GM18861 (cell line): ENCODE measurements around the gene ZNF584.

Source experiments
- ATAC-seq: cut with Tn5 transposase; IDR thresholded peaks from one replicate; pipeline ENCODE4 v1.9.1; 2021; ENCODE audit not compliant: unreplicated experiment

ZNF584 gene

GRCh38 chr19:58460039-58460438 lies 51.6 kb downstream of the ZNF584 start:
- ATAC-seq, result no peak

DNA sequence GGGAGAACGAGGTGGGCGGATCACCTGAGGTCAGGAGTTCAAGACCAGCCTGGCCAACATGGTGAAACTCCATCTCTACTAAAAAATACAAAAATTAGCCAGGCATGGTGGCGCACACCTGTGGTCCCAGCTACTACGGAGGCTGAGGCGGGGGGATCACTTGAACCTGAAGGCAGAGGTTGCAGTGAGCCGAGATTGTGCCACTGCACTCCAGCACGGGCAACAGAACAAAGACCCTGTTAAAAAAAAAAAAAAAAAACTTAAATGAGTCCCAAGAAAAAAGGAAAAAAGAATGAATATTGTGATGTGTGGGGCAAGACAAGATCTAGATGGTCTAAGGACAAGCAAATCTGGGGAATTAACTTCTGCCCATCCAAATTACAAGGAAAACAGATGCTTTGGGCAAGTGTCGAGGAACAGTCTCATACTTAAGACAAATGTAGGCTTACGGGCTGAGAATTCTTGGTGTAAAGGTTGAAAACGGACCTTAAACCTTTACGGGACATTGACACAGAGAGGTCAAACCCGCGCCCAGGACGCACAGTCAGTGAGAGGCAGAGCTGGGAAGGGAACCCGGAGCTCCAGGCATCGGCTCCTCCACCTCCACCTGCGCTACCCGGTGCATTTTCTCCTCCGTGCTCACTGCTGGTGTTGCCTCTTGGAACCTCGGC lies 57.8 kb downstream of the ZNF584 start:
- no peak for ATAC-seq

DNA sequence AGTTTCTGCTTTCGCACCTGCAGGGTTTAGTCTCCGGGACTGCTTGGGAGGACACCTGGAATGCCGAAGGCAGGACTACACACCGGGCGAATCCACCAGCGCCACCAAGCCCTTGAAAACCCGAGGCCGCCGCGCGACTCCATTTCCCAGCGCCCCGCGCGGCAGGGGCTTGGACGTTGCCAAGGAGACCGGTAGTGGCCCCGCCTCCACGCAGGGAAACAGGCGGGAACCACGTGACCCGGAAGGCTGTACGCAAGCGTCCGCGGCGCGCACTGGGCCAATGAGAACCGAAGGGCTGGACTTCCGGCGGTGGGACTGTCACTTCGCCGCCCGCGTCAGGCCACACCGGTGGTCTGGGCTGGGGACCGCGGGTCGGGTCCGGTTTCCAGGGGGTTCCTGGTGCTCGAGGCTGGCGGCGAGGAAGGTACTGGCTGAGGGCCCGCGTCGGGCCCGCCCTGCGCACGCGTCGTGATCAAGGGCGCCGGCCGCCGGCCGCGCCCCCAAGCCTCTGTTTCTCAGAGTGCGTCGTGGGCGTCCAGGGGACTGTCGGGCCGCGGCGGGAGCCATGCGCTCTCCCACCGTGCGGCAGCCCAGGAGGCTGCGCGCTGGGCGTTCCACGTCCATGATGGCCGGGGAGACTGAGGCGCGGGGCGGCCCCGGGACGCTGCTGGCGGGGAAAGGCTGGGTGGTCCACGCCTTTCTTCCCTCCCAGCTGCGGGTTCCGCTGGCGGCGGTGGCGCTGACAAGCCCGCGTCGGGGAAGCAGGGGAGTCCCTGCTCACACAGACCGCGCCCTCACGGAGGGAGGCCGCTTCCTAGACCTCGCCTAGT lies 58.5 kb downstream of the ZNF584 start, which contains the start of gene ZNF324:
Gene ZNF324, plus strand, starts transcription at position 321 of the 830 bp plus-strand sequence. CDS start 2,106 bp downstream, outside the sequence.
- ATAC-seq, result peak; percentile 84
